ENCODE results near the gene MSH3. TPM values are rescaled to one million over a fixed set of nuclear protein-coding genes. Genes with fewer than 3 reads are reported as not detected.
"Not testable (repeated sequence)": the region's sequence is repeated elsewhere in the genome, so short reads cannot be mapped to it uniquely, and the experiment has no call there.

Gene MSH3
- total RNA-seq, 1 donor from 2014 or later = 17.6 TPM

DNA sequence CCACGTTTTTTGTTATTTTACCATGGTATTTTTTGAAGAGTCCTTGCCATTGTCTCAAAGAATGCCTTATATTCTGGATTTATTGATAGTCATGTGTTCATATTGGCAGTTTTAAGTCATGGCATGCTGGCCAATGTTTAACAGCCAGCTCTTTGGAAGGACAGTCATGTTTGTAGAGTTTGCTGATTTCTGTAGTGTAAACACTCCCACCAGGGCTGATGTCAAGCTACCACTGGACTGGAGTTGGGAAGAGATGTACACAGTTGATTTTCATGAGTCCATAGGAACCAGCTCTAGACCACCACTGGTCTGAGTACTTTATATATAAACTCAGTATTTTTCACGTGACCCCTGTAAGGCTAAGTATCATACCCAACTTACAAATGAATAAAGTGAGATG is 125.6 kb downstream of the MSH3 start:
- ATAC-seq (no peak), DNase-seq (ENCODE audit: low spot score) (no peak)
- intact Hi-C loops (cut with DNase I) = no loop called here

- no peak for ATAC-seq
- intact Hi-C loops (cut with DNase I) = no loop called here
- DNase-seq (ENCODE audit: low spot score) = no peak
Measured at GRCh38 chr5:80780761-80781285, 126.4 kb downstream of the MSH3 start.

GRCh38 chr5:80781356-80781755 is 126.9 kb downstream of the MSH3 start:
- intact Hi-C loops (cut with DNase I) = no loop called here
- ATAC-seq = no peak

GRCh38 chr5:80782626-80783025 is 128.2 kb downstream of the MSH3 start:
- intact Hi-C loops (cut with DNase I) = no loop called here
- DNase-seq (ENCODE audit: low spot score) (no peak), ATAC-seq (no peak)

More at GRCh38 chr5:80781356-80781755, 126.9 kb downstream of the MSH3 start:
- DNase-seq (ENCODE audit: low spot score) = no peak

DNA sequence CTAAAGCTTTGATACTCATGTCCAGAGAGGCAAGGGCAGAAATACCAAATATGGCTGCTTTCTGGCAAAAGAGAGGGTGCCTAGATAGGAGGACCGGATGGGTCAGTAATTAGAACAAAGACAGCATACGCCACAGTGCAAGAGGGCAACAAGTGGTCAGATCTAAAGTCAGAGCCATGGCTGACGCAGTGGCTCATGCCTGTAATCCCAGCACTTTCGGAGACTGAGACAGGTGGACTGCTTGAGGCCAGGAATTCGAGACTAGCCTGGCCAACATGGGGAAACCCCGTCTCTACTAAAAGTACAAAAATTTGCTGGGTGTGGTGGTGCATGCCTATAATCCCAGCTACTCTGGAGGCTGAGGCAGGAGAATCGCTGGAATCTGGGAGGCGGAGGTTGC is 129.3 kb downstream of the MSH3 start:
- intact Hi-C loops (cut with DNase I); DNase-seq (ENCODE audit: low spot score); ATAC-seq: not testable (repeated sequence)

DNA sequence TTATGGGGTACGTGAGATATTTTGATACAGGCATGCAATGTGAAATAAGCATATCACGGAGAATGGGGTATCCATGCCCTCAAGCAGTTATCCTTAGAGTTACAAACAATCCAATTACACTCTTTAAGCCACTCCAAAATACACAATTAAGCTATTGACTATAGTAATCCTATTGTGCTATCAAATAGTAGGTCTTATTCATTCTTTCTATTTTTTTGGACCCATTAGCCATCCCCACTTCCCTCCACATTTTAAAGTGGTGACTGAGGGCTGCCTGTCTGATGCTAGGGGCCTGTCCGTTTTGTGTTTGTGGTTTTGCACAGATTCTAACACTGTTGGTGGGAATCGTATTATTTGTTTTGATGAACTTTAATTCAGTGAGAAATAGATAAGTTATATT is 130.0 kb downstream of the MSH3 start:
- no peak for ATAC-seq
- DNase-seq (ENCODE audit: low spot score) = no peak
- intact Hi-C loops (cut with DNase I) = no loop called here

- ATAC-seq; intact Hi-C loops (cut with DNase I); DNase-seq (ENCODE audit: low spot score): not testable (repeated sequence)
Measured at GRCh38 chr5:80789319-80790016, 135.0 kb downstream of the MSH3 start.

DNA sequence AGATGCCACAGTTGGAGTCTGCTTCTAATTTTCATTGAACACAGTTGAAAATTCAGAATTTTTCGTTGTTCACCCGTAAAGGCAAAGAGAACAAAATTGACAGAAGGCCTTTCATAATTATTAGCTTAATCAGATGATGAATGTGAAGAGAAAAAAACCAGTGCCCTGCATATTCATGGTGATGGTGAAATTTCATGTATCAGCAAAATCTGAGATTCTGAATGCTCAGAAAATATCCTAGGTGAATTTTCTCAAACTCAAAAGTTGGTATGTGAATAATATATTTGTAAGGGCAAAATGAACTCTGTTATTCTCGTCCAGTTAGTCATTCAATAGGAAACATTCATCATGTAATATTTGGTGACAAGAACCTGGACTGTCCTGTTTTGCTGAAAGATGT is 136.2 kb downstream of the MSH3 start:
- ATAC-seq (no peak), DNase-seq (ENCODE audit: low spot score) (no peak)
- intact Hi-C loops (cut with DNase I) = no loop called here

- no peak for ATAC-seq
- intact Hi-C loops (cut with DNase I) = no loop called here
- DNase-seq (ENCODE audit: low spot score) = no peak
Measured at GRCh38 chr5:80793354-80793753, 138.9 kb downstream of the MSH3 start.

GRCh38 chr5:80796846-80797245 is 142.4 kb downstream of the MSH3 start:
- no peak for ATAC-seq
- no peak for DNase-seq (ENCODE audit: low spot score)

DNA sequence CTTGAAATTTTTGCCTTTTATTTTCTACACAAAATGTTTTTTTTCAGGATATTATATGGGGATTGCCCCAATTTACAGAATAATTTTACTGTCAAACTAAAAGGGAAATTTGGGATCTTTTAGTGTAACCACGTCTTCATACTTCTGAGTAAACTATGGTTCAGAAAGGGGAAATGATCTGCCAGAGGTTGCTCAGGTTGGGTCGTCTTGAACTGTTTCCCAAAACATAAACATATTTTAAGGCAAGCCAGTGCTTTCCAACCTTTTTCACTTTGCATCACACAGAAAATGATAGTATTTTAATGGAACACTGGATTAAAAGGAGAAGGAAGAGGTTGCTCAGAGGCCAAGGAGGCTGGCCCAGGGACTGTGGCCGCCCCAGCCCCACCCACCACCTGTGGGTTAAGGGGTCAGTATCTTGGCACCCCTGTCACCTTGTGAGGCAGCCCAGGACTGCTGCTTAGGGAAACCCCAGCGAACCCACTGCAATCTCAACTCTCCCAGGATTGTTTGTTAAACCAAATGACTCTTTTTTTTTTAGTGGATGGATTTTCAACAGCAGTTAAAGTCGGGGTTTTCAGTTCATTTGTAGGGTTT is 143.1 kb downstream of the MSH3 start:
- DNase-seq (ENCODE audit: low spot score) (no peak), ATAC-seq (no peak)
- intact Hi-C loops (cut with DNase I) = no loop called here

More at GRCh38 chr5:80796846-80797245, 142.4 kb downstream of the MSH3 start:
- intact Hi-C loops (cut with DNase I) = no loop called here

DNA sequence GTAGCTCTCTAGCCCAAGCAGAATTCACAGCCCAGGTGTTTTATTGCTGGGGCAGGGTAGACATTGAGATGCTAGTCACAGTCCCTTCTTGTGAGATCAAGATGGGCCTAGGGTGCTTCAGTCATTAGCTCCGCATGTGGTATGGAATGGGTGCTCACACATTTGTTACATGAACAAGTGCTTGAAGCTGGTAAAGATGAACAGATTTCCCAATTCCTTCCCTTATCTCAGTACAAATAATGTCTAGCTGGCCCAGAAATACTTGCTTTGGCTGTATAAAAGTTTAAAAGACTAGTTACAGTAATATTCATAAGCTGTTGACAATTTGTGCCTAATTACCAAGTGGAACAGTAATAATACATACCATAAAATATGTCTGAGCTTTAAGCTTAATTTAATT is 143.7 kb downstream of the MSH3 start:
- no peak for DNase-seq (ENCODE audit: low spot score)
- intact Hi-C loops (cut with DNase I) = no loop called here
- no peak for ATAC-seq

DNA sequence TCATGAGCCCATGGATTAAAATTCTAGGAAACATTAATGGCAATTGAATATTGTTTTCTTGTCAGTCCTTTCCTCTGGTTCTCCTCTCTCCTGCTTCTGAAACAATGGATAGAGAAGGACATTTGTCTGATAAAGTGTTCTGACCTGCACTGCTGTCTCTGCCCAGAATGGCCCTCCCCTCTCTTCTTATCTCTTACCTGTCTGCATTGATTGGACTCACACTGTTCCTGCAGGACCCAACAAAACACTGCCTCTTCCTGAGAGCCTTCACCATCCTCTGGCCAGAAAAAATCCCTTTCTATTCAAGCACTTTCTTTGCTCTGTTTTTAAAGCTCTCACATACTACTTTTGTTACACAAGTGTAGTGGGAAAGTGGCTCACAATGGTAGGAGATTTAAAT is 144.2 kb downstream of the MSH3 start:
- ATAC-seq (no peak), DNase-seq (ENCODE audit: low spot score) (no peak)
- intact Hi-C loops (cut with DNase I) = no loop called here

DNA sequence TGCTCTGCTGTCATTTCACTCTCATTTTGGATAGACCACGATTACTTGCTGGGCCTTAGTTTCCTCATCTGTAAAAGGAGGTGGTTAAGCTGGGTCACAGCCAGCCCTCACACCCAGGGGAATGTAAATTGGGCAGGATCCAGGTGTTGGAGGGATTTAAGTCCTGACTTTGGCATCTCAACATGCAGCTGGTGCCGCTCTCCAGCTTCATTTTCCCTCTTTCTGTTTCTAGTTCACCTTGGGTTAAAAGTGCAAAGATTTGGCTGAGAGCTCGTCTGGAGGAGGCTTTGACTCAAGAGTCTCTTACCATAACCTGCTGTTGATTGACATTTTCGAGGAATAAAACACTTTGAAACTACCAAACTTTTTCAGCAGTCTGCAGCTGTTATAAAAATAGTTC is 144.6 kb downstream of the MSH3 start:
- ATAC-seq (peak; percentile 22), DNase-seq (ENCODE audit: low spot score) (no peak)
- intact Hi-C loops (cut with DNase I) = no loop called here

DNA sequence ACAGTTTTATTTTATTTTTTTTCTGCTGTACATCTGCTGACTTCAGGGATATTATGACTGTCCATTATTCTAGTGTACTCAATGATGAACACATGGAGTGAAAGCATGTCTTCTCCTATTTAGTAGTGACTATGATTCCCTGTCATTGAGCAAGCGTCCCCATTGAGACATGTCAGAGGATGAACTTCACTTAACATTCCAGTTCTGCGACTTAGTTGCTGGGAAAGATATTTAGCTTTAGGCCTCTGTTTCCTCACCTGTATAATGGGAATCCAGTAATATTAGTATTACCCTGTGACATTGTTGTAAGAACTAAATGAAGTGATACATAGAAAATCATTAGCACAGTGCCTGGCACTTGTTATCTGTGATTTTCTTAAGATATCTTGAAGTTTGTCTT is 145.1 kb downstream of the MSH3 start:
- intact Hi-C loops (cut with DNase I) = no loop called here
- ATAC-seq = no peak

GRCh38 chr5:80804332-80804731 is 149.9 kb downstream of the MSH3 start:
- intact Hi-C loops (cut with DNase I) = no loop called here
- ATAC-seq = peak; percentile 42
- no peak for DNase-seq (ENCODE audit: low spot score)

More for the DNA sequence above, 145.1 kb downstream of the MSH3 start:
- DNase-seq (ENCODE audit: low spot score) = no peak

GRCh38 chr5:80805038-80805437 is 150.6 kb downstream of the MSH3 start:
- intact Hi-C loops (cut with DNase I) = no loop called here
- no peak for DNase-seq (ENCODE audit: low spot score)
- ATAC-seq = no peak

GRCh38 chr5:80806929-80807328 is 152.5 kb downstream of the MSH3 start:
- intact Hi-C loops (cut with DNase I) = no loop called here
- no peak for ATAC-seq
- DNase-seq (ENCODE audit: low spot score) = no peak

- intact Hi-C loops (cut with DNase I) = no loop called here
- ATAC-seq (no peak), DNase-seq (ENCODE audit: low spot score) (no peak)
Measured at GRCh38 chr5:80809451-80809850, 155.0 kb downstream of the MSH3 start.

- ATAC-seq = no peak
- no peak for DNase-seq (ENCODE audit: low spot score)
- intact Hi-C loops (cut with DNase I) = no loop called here
Measured at GRCh38 chr5:80810425-80810824, 156.0 kb downstream of the MSH3 start.

DNA sequence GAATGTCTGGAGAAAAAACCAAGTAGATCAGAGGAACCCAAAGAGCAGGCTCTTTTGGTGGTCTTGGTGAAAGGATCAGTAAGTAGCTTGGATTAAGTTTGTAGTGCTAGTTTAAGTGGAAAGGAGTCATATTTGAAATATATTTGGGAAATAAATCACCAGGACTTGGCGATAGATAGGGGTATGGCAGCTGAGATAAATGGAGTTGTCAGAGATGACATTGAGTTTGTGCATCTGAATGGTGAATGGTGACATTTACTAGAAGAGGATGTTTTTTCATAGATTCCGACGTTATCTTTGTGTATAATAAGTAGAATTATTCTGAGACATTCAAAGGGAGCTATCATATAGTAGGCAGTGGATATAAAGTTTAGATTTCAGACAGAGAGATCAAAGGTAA is 162.1 kb downstream of the MSH3 start:
- no peak for DNase-seq (ENCODE audit: low spot score)
- no peak for ATAC-seq
- intact Hi-C loops (cut with DNase I) = no loop called here

Measured in sciatic nerve (tissue), 2 donors.